ENCODE measurements around the gene GABRB1.

DNA sequence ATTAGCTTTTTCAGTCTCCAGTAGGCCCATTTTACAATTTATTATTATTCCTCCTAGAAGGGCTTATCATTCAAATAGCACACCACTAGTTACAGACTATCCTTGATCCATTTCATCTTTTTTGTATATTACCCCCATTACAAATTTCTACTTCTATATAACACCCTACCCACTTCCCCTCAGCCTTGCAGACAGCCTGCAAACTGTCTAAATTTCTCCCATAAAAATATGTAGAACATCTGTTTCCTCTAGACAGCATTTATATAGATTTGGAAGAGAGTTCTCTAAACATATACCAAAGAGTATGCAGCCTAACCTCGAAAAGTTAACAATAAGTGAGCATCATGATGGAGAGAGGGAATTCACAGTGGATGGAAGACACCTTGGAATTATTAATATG is 401.4 kb downstream of the GABRB1 start:
- TF ChIP-seq EZH2 (IDR thresholded peaks at IDR 0.05; ENCODE audit: borderline replicate concordance, insufficient read depth, low read depth, low read length, poor library complexity, severe bottlenecking) (no peak), CTCF (IDR thresholded peaks at IDR 0.05) (no peak)

All from B cell (primary cell).